GM19240 (cell line): ENCODE data around the gene LCP2.
A peak's percentile ranks its signal among the peaks of the same experiment; 100 is the strongest.
"Not testable (repeated sequence)": the region's sequence is repeated elsewhere in the genome, so short reads cannot be mapped to it uniquely, and the experiment has no call there.

Experiments used
- DNase-seq: peaks from one replicate; pipeline ENCODE4 v3.0.0; 2011; ENCODE audit warnings: low spot score; ENCODE audit not compliant: insufficient read length

Gene LCP2

DNA sequence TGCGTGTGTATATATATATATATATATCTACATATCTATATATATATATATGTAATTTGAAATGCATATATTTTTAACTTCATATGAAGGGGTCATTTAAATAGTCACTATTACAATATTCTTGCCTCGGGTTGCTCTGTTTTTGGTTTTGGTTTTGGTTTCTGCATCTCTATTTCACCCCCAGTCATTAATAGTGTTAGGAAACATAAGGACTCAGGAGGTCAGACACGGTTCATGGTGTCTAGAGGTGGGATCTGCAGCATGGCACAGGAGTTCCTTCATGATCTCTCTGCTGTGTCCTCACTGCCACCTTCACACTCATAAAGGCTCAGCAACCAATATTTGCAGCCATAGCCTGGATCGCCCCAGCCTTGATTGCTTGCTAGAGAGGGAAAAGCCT is 48.2 kb downstream of the LCP2 start:
- no peak for DNase-seq

DNA sequence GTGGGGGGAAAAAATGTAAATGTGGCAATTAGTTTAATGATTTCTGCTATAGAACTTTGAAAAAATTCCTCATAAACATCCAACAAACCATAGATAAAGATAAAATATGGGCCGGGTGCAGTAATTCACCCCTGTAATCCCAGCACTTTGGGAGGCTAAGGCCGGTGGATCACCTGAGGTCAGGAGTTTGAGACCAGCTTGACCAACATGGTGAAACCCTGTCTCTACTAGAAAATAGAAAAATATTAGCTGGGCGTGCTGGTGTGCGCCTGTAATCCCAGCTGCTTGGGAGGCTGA is 48.7 kb downstream of the LCP2 start:
- not testable (repeated sequence) for DNase-seq

GRCh38 chr5:170248172-170248930 is 49.2 kb downstream of the LCP2 start:
- DNase-seq = no peak

DNA sequence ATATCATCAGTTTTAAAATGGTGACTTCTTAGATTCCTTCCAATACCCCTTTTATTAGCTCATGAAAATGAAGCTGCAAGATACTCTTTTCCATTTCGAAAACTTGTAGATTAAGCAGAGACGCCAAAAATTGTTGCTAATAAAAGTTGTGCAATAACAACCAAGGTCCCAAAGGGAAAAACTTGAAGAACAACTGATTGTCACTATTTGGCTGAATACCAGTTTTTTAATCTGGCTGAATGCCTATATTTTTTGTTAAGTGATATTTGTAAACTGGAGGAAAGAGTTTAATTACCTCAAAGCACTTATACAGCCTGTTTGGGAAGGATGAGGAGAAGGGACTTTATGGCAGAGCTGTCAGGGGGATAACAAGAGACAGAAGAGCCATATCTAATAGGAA is 50.2 kb downstream of the LCP2 start:
- DNase-seq = no peak

DNA sequence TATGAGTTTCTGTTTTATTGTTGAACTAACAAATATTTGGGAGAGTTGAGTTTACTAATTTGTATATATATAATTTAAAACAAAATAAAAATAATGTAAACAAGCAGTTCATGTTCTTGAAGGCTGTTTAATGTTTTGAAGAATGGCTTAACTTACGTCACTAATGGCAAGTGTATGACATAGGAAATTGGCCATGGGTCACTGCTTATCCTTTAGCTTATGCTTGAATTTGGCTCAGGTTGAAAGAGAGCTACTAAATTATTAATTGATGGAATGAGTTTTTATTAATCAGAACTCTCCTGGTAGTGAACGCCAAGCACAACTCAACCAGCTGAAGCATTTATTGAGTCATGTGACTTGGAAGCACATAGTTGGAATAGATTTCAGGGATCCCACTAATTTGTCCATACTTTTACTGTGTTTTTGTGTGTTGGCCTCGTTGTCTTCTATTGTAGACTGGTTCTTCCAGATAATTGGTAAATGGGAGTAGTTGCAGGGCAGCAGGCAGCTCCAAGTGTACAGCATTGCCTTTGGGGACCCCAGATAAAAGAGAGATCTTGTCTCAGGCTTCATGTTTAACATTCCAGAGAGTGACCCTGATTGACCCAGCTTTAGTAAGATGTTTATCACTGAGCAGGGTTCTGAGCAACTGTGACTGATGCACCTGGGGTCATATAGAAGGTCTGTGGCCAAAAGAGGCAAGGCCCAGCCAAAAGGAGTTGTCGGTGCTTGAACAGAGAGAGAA is 51.3 kb downstream of the LCP2 start:
- no peak for DNase-seq

- not testable (repeated sequence) for DNase-seq
Measured at GRCh38 chr5:170245436-170245835, 52.1 kb downstream of the LCP2 start.

- DNase-seq = no peak
Measured at GRCh38 chr5:170238456-170239196, 59.0 kb downstream of the LCP2 start.

GRCh38 chr5:170235876-170236864 is 61.4 kb downstream of the LCP2 start:
- DNase-seq = no peak

DNA sequence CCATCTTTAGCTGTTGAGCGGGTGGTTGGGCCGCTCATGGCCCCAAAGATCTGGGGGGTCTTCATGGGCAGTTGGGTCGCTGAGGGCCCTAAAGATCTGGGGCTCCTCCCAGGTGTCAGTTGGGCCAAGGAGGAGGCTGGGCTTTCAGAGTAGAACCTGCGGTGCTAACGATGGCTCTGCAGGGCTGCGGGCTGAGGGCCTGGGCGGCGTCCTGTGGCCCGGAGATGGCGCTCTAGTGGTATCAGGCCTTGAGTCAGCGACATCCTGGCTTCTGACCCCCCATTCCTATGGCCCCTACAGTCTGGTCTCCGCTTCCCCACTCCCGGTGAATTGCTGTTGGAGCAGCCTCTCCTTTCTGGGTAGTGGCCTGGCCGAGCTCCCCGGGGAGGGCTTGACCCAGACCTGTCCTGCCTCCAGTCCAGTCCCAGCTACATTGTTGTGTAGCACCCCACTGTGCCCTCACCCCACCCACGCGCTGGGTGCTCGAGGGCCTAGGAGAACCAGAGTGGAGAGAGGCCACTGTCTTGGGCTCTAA is 64.2 kb downstream of the LCP2 start:
- DNase-seq = no peak

DNA sequence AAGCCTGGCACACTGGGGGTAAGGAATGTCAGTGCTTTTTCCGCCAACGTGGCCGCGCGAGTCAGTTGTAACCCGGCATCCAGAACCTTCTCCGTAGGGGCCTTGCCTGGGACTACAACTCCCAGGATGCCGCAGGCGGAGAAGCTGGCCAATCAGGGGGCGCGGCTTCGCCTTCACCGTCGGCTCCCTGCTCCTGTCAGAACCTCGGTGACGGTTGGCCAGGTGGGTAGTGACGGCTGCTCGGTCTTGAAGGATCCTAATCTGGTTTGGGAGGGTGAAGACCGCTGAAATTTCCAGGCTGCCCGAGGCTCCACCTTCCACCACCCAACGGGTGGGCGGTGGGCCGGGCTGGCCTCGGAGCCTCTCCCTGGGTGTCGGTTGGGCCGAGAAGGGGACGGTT is 64.8 kb downstream of the LCP2 start, which contains the start of gene C5orf58:
Gene C5orf58 (plus strand): TSS at position 200 of the 400 bp plus-strand sequence. CDS start 1,992 bp downstream, outside the sequence.
- no peak for DNase-seq

DNA sequence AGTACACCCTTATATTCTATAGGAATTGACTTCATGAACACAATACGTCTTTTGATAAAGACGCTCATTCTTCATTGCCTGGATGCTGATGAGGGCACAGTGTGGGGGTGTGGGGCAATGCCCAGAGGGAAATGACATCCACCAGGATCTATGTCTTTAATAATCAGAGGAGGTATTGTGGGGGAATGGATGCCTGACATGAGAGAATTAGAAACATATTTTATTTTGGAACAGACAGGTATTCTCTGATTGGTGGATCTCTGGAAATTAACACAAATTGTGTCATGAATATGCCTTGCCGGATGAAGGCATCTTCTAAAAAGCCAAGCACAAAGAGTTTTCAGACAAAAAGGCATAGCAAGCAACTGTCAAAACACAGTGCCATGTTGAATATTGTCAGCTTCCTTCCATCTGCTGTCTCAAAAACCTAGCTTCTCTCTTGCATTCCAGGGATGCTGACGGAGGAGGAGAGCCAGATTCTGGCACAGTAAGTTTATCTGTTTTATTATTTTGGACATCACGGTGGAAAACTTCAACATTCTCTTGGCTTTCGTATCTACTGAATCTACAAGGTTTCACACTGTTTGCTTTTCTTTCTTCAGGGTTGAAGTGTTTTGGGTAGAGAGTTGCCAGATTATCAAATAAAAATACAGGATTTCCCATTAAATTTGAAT is 68.7 kb downstream of the LCP2 start:
- DNase-seq = no peak

GRCh38 chr5:170226661-170227060 is 70.9 kb downstream of the LCP2 start:
- DNase-seq = no peak

DNA sequence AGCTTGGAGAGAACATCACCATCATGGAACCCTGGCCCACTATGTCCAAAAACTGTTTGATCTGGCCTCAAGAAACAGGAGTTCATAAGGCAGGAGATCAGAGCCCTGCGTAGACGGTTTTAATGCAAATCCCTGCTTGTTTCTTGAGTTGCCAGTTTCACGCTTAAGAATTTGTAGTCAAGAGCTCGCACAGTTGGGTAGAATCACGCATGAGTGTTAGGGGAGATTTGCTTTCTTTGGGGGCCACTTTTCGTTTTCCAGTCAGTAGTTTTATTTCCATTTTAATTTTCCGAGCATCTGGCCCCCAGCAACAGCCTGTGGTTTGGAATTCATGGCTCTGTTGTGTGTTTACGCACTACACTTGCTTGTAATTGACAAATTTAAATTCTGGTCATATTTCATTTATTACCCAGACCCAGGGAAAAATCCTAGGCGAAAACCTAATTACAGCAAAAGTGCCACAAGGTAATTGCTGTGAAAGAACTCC is 71.4 kb downstream of the LCP2 start:
- DNase-seq = no peak

DNA sequence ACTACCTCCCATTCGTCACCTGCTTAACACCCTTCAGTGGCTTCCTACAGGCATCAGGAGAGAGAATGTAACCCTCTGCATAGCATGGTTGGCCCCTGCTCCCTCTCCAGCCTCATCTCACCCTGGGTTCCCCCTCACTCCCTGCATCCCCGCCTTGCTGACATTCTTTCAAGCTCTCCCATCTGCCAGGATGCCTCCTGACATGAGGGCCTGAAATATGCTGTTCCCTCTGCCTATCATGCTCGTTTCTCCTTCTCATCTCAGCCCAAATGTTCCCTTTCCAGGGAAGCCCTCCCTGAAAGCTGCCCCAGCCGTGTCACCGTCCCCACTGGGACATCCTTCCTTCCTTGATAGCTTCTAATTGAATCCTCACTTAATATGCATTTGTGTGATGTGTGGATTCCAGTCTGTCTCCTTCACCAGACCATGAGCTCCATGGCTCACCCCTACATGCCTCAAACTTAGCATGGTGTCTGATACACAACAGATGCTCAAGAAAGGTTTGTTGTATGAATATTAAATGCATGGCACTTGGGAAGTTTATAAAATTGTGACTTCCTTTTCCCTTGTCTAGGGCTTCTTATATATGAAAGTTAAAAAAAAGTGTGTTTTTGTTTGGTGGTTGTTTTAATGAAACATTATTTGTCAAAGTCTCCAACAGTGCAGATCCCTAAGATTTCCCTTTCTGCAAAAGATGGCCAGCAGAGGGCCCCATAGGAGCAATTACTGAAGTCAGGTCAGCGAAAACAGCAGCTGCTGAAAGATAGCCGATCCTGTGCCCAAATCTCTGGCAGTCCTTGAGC is 72.0 kb downstream of the LCP2 start:
- peak; percentile 53 for DNase-seq

- no peak for DNase-seq
Measured at GRCh38 chr5:170223906-170224305, 73.7 kb downstream of the LCP2 start.

DNA sequence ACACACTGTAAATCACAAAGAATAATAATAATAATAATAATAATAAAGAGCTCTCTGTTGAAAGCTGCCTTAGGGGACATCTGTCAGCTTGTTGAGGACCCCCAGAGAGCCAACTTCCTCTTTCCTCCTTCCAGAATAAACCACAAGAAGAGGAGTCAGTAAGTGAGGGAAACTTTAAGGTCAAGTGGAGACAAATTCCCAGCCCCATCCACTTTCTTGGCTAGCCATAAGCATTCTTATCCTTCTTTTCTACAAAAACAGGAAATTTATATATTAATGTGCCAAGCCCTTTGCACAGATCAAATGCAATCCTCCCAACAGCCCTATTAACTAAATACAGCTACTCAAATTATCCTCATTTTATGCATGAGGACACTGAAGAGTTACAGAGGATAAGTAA is 74.2 kb downstream of the LCP2 start:
- DNase-seq = no peak

DNA sequence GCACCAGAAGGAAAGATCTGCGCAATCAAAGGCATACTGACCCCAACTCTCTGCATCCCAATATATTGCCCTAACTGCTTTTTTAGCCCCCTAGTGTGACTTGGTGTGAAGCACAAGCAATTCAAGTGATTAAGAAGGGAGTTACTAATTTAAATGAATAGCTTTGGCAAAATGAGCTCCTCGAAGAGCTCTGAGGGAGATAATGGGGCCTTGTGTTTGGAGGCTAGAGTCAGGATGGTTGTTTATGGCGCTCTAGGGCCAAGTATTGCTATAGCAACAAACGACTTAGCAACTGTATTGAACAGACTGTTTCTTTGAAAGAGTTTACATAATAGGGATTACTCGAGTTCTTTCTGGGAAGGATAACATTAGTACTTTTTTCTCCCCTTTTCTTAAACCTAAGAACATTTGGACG is 76.2 kb downstream of the LCP2 start:
- DNase-seq = no peak

- no peak for DNase-seq
Measured at GRCh38 chr5:170220191-170220590, 77.4 kb downstream of the LCP2 start.

GRCh38 chr5:170219615-170220014 is 78.0 kb downstream of the LCP2 start:
- no peak for DNase-seq
